ENCODE data around the gene ATP6V1C2. TPM values are rescaled to one million over a fixed set of nuclear protein-coding genes. Genes with fewer than 3 reads are reported as not detected.

Gene ATP6V1C2
- total RNA-seq, 2 experiments from 2014 or later: not detected

DNA sequence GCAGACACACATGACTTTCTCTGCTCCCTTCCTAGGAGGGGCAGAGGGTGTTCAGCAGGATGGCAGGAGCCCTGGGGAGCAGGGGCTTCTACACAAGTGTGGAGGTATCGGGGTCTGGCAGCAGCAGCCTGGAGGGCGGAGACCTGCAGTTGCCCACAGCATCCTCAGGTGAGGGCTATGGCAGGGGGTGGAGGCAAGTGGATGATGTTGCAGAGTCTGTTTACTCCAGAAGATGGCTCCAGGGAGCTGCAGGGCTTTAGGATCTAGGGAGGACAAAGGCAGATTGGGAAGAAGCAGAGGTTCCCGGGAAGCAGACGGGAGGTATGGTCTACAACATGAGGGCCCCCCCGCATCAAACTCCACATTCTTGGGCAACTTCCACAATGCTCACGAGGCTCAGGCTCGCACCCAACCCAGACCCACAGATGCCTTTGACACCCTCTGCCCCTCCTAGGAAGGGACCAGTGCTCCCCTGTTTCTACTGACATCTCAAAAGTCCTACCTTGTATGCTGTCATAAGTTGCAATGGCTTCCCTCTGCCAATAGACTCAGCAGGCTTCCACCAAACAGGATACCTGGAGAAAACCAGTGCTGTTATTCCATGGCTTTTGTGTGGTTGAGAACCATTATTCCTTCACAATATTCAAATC, 12.0 kb upstream of the ATP6V1C2 start:
- H3K9me3 Mint-ChIP-seq: no peaks in the 10 kb centered on the region
- peaks cover 35% of the 10 kb centered on the region for H3K27me3 Mint-ChIP-seq
- POLR2A ChIA-PET: no interaction called here

GRCh38 chr2:10712185-10712809, 9.1 kb upstream of the ATP6V1C2 start:
- POLR2A ChIA-PET: no interaction called here
- H3K27me3 Mint-ChIP-seq: peaks cover 38% of the 10 kb centered on the region
- H3K4me3 Mint-ChIP-seq: no peak overlapping the region
- CTCF ChIA-PET: no interaction called here
- intact Hi-C loops (cut with DNase I, micrococcal nuclease): no loop called here
- no peak for TF ChIP-seq CTCF (IDR thresholded peaks at IDR 0.05)
- Histone ChIP-seq H3K9me3 (ENCODE audit: control insufficient read depth in 1 of 2, insufficient read depth in 1 of 2, low read length in 2 of 2) (no peaks in the 10 kb centered on the region), H3K4me3 (ENCODE audit: low read length) (no peak overlapping the region), H3K4me1 (ENCODE audit: insufficient read depth, low read length) (peaks cover 7% of the 10 kb centered on the region), H3K27me3 (ENCODE audit: control insufficient read depth in 1 of 2, insufficient read depth in 2 of 2, low read length in 2 of 2) (peaks cover 6 to 11% of the 10 kb centered on the region in 2 experiments), H3K27ac (ENCODE audit: low read depth in 1 of 2, low read length in 2 of 2) (no peak overlapping the region), H3K36me3 (ENCODE audit: insufficient read depth, low read length) (no peaks in the 10 kb centered on the region)
- ATAC-seq (ENCODE audit: poor library complexity): peak; percentile 55
- no peak overlapping the region for H3K27ac Mint-ChIP-seq
- H3K4me1 Mint-ChIP-seq (ENCODE audit: low read depth): peaks cover 7% of the 10 kb centered on the region
- no peaks in the 10 kb centered on the region for H3K36me3 Mint-ChIP-seq (ENCODE audit: low read depth)
- no peaks in the 10 kb centered on the region for H3K9me3 Mint-ChIP-seq
- DNase-seq: peak in 1 of 14 experiments; percentile 8

More for the DNA sequence above, 12.0 kb upstream of the ATP6V1C2 start:
- Mint-ChIP-seq H3K4me1 (ENCODE audit: low read depth) (peaks cover 7% of the 10 kb centered on the region), H3K36me3 (ENCODE audit: low read depth) (no peaks in the 10 kb centered on the region), H3K27ac (no peak overlapping the region), H3K4me3 (no peak overlapping the region)
- peaks cover 7% of the 10 kb centered on the region for H3K4me1 ChIP-seq (ENCODE audit: insufficient read depth, low read length)
- TF ChIP-seq CTCF (IDR thresholded peaks at IDR 0.05): no peak
- no peak for DNase-seq
- peaks cover 6 to 14% of the 10 kb centered on the region in 2 experiments for H3K27me3 ChIP-seq (ENCODE audit: control insufficient read depth in 1 of 2, insufficient read depth in 2 of 2, low read length in 2 of 2)
- intact Hi-C loops (cut with DNase I, micrococcal nuclease): no loop called here
- no peaks in the 10 kb centered on the region for H3K36me3 ChIP-seq (ENCODE audit: insufficient read depth, low read length)
- no peak overlapping the region for H3K27ac ChIP-seq (ENCODE audit: low read depth in 1 of 2, low read length in 2 of 2)
- no peak for ATAC-seq (ENCODE audit: poor library complexity)
- no peak overlapping the region for H3K4me3 ChIP-seq (ENCODE audit: low read length)
- no peaks in the 10 kb centered on the region for H3K9me3 ChIP-seq (ENCODE audit: control insufficient read depth in 1 of 2, insufficient read depth in 1 of 2, low read length in 2 of 2)
- CTCF ChIA-PET: no interaction called here

GRCh38 chr2:10716581-10716980, 4.8 kb upstream of the ATP6V1C2 start:
- ATAC-seq (ENCODE audit: poor library complexity): no peak
- H3K4me3 Mint-ChIP-seq: no peak overlapping the region
- Histone ChIP-seq H3K27ac (ENCODE audit: low read depth in 1 of 2, low read length in 2 of 2) (no peak overlapping the region), H3K4me1 (ENCODE audit: insufficient read depth, low read length) (peaks cover 13% of the 10 kb centered on the region), H3K9me3 (ENCODE audit: control insufficient read depth in 1 of 2, insufficient read depth in 1 of 2, low read length in 2 of 2) (no peaks in the 10 kb centered on the region), H3K36me3 (ENCODE audit: insufficient read depth, low read length) (no peaks in the 10 kb centered on the region), H3K4me3 (ENCODE audit: low read length) (no peak overlapping the region), H3K27me3 (ENCODE audit: control insufficient read depth in 1 of 2, insufficient read depth in 2 of 2, low read length in 2 of 2) (peaks cover 11 to 21% of the 10 kb centered on the region in 2 experiments)
- peaks cover 10% of the 10 kb centered on the region for H3K4me1 Mint-ChIP-seq (ENCODE audit: low read depth)
- TF ChIP-seq CTCF (IDR thresholded peaks at IDR 0.05): no peak
- POLR2A ChIA-PET: interaction anchor here (0.8 kb wide), 1 partner anchor 98 kb away, joined by 3 read pairs; no protein-coding TSS in a partner anchor
- no peak overlapping the region for H3K27ac Mint-ChIP-seq
- no peak for DNase-seq
- H3K27me3 Mint-ChIP-seq: peaks cover 36% of the 10 kb centered on the region
- no peaks in the 10 kb centered on the region for H3K36me3 Mint-ChIP-seq (ENCODE audit: low read depth)
- no peaks in the 10 kb centered on the region for H3K9me3 Mint-ChIP-seq
- intact Hi-C loops (cut with DNase I, micrococcal nuclease): no loop called here
- CTCF ChIA-PET: no interaction called here
